Muscle layer of colon (tissue), 2 donors: Measurements from ENCODE around the gene MKRN1.
"Not testable (repeated sequence)": the region's sequence is repeated elsewhere in the genome, so short reads cannot be mapped to it uniquely, and the experiment has no call there.

Source experiments
- H3K27ac ChIP-seq: one replicate; pipeline ENCODE4 v1.7.0; 2013; ENCODE audit warnings: low read depth, mild to moderate bottlenecking, low read length, moderate library complexity
- H3K27me3 ChIP-seq, 2 donors: one replicate each; pipeline ENCODE4 v1.7.0; 2013; ENCODE audit warnings: low read length in 2 of 2, mild to moderate bottlenecking in 2 of 2; ENCODE audit not compliant: insufficient read depth in 2 of 2, control insufficient read depth in 1 of 2
- H3K36me3 ChIP-seq: one replicate; pipeline ENCODE4 v1.7.0; 2013; ENCODE audit warnings: mild to moderate bottlenecking, low read length; ENCODE audit not compliant: insufficient read depth
- H3K4me1 ChIP-seq: one replicate; pipeline ENCODE4 v1.7.0; 2013; ENCODE audit warnings: mild to moderate bottlenecking, low read length; ENCODE audit not compliant: insufficient read depth
- H3K4me3 ChIP-seq, 2 donors: one replicate each; pipeline ENCODE4 v1.7.0; 2013; ENCODE audit warnings: low read length in 2 of 2, low read depth in 1 of 2, mild to moderate bottlenecking in 1 of 2, moderate library complexity in 1 of 2
- H3K9ac ChIP-seq: one replicate; pipeline ENCODE4 v1.7.0; 2013; ENCODE audit warnings: low read length
- H3K9me3 ChIP-seq: one replicate; pipeline ENCODE4 v1.7.0; 2013; ENCODE audit warnings: mild to moderate bottlenecking, low read length
- donor health status: abdominal sarcoma.
- donor health status: Adenocarcinoma of cecum.

MKRN1 gene

DNA sequence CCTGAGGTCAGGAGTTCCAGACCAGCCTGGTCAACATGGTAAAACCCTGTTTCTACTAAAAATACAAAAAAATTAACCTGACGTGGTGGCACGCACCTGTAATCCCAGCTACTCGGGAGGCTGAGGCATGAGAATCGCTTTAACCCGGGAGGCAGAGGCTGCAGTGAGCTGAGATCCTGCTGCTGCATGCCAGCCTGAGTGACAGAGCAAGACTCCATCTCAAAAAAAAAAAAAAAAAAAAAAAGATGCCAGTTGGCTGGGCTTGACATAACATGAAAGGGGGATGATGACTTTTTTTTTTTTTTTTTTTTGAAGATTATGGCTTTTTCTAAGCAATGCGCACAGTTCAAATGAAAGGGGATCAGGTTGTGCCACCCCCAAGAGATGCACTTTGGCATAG, 28.3 kb upstream of the MKRN1 start:
- H3K9ac ChIP-seq = not testable (repeated sequence)
- peak overlapping the region; percentile 70 for H3K27ac ChIP-seq

DNA sequence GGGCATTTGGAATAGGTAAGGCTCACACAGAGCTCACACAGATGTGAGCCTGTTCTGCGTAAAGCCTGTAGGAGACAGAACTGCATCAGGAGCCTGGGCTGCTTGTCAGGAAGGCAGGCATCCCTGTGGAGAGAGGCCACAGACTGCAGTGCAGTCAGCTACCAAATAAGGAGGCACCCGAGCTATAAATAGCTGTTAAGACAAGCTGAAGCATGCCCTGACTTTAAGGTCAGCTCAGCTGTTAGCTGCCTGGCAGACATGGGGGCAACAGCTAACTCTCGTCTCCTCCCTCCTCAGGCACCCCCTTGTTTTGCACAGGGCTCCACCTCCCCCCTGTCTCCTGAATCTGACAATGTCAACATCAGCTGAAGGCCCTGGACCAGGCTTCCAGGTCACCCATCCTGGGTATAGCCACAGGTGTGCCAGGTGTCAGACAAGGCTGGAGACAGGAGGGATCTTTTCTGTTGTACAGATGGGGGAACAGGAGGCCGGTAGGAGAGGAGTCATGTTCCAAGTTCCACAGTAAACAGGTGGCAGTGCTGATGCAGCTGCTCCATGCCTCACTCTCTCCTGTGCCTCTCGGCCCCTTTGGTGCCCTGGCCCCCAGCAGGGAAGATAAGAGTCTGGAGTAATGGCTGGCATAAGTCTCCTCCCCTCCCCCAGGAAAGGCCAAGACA, 27.6 kb upstream of the MKRN1 start:
- H3K4me3 ChIP-seq = peak overlapping the region; percentile 4 to 38
- peak overlapping the region; percentile 78 for H3K27ac ChIP-seq
- no peaks in the 10 kb centered on the region for H3K9me3 ChIP-seq
- no peak overlapping the region for H3K9ac ChIP-seq
- peaks cover 23% of the 10 kb centered on the region for H3K4me1 ChIP-seq
- H3K27me3 ChIP-seq = no peaks in the 10 kb centered on the region
- H3K36me3 ChIP-seq = no peaks in the 10 kb centered on the region

More for the DNA sequence above, 28.3 kb upstream of the MKRN1 start:
- not testable (repeated sequence) for H3K36me3 ChIP-seq, H3K9me3 ChIP-seq, H3K27me3 ChIP-seq, H3K4me3 ChIP-seq
- H3K4me1 ChIP-seq = peaks cover 26% of the 10 kb centered on the region

DNA sequence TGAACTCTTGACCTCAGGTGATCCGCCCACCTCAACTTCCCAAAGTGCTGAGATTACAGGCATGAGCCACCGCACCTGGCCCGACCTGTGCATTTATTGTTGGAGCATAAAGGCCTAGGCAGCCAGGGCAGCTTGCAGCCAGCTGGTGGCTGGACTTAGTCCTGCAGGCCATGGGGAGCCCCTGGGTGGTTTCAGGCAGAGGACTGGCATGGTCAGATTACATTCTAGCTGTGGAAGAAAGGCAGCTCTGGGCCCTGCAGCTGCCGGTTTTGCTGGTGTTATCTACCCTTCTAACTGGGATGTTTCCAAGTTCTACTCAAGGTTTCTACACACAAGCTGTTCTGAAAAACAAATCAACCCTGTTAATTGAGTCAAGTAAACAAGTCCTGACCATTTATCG, 22.7 kb upstream of the MKRN1 start:
- H3K4me3 ChIP-seq = no peak overlapping the region
- no peaks in the 10 kb centered on the region for H3K9me3 ChIP-seq
- H3K9ac ChIP-seq = no peak overlapping the region
- peaks cover 9% of the 10 kb centered on the region for H3K4me1 ChIP-seq
- H3K27me3 ChIP-seq = no peaks in the 10 kb centered on the region
- no peaks in the 10 kb centered on the region for H3K36me3 ChIP-seq
- no peak overlapping the region for H3K27ac ChIP-seq

DNA sequence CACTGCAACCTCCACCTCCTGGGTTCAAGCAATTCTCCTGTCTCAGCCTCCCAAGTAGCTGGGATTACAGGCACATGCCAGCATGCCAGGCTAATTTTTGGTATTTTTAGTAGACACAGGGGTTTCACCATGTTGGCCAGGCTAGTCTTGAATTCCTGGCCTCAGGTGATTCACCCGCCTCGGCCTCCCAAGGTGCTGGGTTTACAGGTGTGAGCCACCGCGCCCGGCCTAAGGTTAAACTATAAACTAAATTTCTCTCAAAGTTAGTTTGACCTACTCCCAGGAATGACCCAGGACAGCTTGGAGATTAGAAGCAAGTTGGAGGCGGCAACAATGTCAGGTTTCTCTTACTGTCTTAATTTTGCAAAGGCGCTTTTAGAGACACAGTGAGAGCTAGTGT, 18.5 kb upstream of the MKRN1 start:
- H3K27ac ChIP-seq = not testable (repeated sequence)

DNA sequence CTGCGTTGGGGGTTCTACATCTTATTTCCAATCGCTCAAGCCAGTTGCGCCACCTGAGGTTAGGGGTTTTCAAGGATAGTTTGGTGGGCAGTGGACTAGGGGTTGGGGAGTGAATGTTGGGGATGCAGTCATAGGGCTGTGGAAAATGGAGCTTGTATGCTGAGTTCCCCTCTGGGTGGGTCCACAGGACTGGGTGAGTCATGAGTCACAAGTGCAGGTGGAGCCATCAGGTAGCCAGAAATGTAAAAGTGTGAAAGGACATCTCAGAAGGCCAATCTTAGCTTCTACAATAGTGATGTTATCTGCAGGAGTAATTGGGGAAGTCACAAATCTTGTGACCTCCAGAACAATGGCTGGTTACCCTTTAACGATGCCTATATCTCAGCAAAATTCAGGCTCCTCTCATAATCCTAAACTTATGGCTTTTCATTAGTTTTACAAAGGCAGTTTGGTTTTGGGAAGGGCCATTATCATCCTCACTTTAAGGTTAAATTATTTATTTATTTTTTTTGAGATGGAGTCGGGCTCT, 18.0 kb upstream of the MKRN1 start:
- Histone ChIP-seq H3K36me3 (no peaks in the 10 kb centered on the region), H3K27ac (no peak overlapping the region), H3K9me3 (no peaks in the 10 kb centered on the region), H3K27me3 (no peaks in the 10 kb centered on the region), H3K4me3 (no peak overlapping the region), H3K4me1 (no peaks in the 10 kb centered on the region), H3K9ac (no peak overlapping the region)

More for the DNA sequence above, 18.5 kb upstream of the MKRN1 start:
- not testable (repeated sequence) for H3K27me3 ChIP-seq, H3K9ac ChIP-seq, H3K4me1 ChIP-seq, H3K9me3 ChIP-seq, H3K4me3 ChIP-seq, H3K36me3 ChIP-seq

DNA sequence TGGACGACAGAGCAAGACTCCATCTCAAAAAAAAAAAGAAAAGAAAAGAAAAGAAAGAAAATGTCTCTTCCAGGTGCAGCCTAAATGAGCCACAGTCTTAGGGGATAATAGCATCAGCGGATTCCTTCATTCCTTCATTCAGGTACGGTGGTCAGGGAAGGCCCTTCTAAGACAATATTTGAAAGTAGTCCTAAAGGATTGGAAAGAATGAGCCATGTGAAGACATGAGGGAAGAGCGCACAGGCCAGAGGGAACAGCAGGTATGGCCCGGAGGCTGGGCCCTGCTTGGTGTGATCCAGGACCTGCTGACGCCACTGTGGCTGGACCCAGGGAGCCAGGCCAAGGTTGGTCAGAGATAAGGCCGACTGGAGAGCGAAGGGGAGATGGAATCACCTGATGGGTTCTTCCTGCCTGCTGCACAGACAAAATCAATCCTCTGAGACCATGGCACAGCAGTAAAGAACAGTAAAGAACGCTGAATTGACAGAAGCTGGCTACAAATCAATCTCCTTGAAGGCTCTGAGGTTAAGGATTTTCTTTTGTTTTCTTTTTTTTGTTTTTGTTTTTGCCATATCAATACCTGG, 16.3 kb upstream of the MKRN1 start:
- Histone ChIP-seq H3K9ac (no peak overlapping the region), H3K4me1 (no peaks in the 10 kb centered on the region), H3K9me3 (no peaks in the 10 kb centered on the region), H3K4me3 (no peak overlapping the region), H3K27ac (no peak overlapping the region), H3K27me3 (no peaks in the 10 kb centered on the region), H3K36me3 (no peaks in the 10 kb centered on the region)

DNA sequence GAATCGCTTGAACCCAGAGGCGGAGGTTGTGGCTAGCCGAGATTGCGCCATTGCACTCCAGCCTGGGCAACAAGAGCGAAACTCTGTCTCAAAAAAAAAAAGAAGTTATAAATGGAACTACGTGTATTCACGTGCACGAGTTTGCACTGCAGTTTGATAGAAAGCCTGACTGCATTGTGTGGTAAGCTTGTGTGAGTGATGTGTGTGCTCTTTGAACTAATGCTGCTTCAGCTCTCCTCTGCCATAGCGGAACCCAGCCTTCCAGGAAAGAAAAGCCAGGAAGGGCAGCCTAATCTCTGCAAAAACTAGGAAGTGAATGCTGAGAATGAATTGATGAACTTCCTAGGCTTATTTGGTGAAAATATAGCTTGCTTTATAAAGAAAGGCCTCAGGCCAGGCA, 15.6 kb upstream of the MKRN1 start:
- no peaks in the 10 kb centered on the region for H3K9me3 ChIP-seq
- no peak overlapping the region for H3K4me3 ChIP-seq
- H3K4me1 ChIP-seq = no peaks in the 10 kb centered on the region
- no peak overlapping the region for H3K9ac ChIP-seq
- H3K36me3 ChIP-seq = no peaks in the 10 kb centered on the region
- H3K27me3 ChIP-seq = no peaks in the 10 kb centered on the region
- H3K27ac ChIP-seq = no peak overlapping the region

DNA sequence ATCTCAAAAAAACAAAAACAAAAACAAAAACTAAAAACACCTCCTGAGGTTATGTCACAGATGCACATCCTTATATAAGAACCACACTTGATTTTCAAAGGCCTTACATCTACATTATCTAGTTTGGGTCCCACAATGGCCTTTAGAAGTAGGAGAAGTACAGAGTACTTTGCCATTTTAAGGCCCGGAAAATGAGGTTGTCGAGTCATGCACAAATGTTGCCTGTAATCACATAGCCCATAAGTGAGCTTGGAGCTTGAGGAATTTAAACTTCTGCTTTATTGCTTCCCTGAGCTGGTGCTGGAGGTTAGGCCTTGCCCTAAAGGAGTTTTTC, 9.7 kb upstream of the MKRN1 start:
- Histone ChIP-seq H3K27me3 (no peaks in the 10 kb centered on the region), H3K27ac (no peak overlapping the region), H3K9me3 (no peaks in the 10 kb centered on the region), H3K4me3 (no peak overlapping the region), H3K36me3 (no peaks in the 10 kb centered on the region), H3K4me1 (no peaks in the 10 kb centered on the region), H3K9ac (no peak overlapping the region)

DNA sequence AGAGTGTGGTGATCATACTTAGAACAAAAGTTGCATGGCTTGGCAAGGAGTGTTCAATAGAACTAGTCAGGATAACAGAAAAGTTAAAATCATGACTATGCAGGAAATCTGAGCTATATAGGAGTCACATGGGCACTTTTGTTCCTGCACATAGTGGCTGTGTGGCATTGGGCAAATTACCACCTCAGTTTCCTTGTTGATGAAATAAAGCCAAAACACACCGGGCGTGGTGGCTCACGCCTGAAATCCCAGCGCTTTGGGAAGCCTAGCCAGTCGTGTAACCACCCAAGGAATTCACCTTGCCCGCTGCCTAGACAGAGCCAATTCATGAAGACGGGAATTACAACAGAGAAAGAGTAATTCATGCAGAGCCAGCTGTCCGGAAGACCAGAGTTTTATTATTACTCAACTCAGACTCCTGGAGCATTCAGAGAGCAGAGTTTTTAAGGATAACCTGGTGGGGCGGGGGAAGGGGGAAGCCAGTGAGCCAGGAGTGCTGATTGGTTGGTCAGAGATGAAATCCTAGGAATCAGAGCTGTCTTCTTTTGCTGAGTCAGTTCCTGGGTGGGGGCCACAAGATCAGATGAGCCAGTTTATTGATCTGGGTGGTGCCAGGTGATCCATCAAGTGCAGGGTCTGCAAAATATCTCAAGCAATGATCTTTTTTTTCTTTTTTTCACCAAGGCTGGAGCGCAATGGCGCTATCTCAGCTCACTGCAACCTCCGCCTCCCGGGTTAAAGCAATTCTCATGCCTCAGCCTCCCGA, 6.4 kb upstream of the MKRN1 start:
- no peaks in the 10 kb centered on the region for H3K36me3 ChIP-seq
- H3K27me3 ChIP-seq = no peaks in the 10 kb centered on the region
- H3K9me3 ChIP-seq = no peaks in the 10 kb centered on the region
- no peak overlapping the region for H3K27ac ChIP-seq
- H3K9ac ChIP-seq = no peak overlapping the region
- no peaks in the 10 kb centered on the region for H3K4me1 ChIP-seq
- H3K4me3 ChIP-seq = no peak overlapping the region

DNA sequence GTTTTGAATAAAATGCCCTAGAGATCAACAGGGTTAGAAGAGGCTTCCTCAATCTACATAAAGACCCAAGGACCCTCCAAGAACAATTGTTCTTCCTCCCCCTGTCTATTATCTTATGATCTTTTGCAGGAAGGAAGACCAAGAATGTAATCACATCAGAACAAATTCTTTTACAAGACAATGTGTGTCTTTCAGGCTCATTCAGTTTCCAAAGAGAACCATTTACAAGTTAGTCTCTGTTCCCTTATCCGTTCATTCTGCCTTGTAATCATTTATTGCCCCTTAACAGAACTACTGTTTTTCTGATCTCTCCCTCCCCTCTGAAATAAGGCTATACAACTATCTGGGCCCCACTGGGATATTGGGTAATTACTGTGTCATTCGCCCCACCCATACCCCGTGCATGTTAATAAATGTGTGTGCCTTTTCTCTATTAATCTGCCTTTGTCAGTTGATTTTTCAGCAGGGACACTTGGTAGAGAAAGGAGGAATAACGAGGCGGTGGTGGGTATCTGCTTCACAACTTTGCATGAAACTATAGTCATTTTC, 5.7 kb upstream of the MKRN1 start:
- Histone ChIP-seq H3K27me3 (no peaks in the 10 kb centered on the region), H3K27ac (no peak overlapping the region), H3K4me3 (no peak overlapping the region), H3K9me3 (no peaks in the 10 kb centered on the region), H3K36me3 (no peaks in the 10 kb centered on the region), H3K9ac (no peak overlapping the region), H3K4me1 (no peaks in the 10 kb centered on the region)

DNA sequence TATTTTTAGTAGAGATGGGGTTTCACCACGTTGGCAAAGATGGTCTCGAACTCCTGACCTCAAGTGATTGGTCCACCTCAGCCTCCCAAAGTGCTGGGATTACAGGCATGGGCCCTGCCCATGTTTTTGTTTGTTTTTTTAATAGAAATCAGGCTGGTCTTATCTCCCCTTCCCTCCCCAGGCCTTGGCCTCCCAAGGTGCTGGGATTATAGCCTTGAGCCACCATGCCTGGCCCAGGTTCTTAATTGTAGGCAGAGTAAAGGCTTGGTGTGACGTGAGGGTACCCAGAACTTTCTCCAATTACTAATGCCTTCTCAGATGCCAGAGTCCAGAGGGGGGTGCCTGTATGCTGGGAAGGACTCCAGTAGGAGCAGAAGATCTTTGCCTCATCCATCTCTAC, 5.2 kb upstream of the MKRN1 start:
- Histone ChIP-seq H3K4me1 (no peaks in the 10 kb centered on the region), H3K9me3 (no peaks in the 10 kb centered on the region), H3K36me3 (no peaks in the 10 kb centered on the region), H3K4me3 (no peak overlapping the region), H3K9ac (no peak overlapping the region), H3K27ac (no peak overlapping the region), H3K27me3 (no peaks in the 10 kb centered on the region)
